ENCODE data around the gene OGG1. TPM values are rescaled to one million over a fixed set of nuclear protein-coding genes. Genes with fewer than 3 reads are reported as not detected.
A peak's percentile ranks its signal among the peaks of the same experiment; 100 is the strongest.

The OGG1 gene
- total RNA-seq, 4 donors from 2014 or later, result 51.2 to 163 (median 74.1) TPM

DNA sequence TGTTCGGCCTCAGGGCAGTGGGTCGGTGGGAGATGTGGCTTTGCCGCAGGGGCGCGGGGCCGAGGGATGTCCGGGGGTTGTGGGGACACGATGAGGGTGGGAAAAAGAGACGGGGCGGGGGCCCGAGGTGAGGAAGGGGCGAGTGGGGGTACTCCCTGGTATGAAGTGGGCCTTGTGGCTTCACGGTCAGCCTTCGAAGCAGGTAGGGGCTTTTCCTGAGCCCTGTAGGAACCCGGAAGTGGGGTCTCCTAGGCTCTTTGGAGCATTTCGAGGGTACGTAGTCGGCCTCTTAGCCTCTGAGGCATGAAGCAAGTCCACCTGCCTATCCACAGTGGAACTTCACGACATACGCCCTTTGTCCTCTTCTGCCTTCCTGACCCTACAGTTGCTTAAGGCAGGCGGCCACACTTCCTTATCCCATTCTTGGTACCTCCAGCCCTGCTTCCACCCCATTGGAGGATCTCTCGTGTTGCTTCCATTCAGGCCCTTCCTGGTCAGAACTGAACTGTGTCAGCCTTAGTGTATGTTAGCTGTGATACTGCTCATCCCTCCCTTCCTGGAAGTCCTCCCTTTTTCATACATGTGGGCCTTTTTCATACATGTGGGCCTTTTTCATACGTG, 43.5 kb downstream of the OGG1 start:
- H3K27ac ChIP-seq, result peak overlapping the region; percentile 94 to 97 (median 96)
- TF ChIP-seq, protein P1, sequence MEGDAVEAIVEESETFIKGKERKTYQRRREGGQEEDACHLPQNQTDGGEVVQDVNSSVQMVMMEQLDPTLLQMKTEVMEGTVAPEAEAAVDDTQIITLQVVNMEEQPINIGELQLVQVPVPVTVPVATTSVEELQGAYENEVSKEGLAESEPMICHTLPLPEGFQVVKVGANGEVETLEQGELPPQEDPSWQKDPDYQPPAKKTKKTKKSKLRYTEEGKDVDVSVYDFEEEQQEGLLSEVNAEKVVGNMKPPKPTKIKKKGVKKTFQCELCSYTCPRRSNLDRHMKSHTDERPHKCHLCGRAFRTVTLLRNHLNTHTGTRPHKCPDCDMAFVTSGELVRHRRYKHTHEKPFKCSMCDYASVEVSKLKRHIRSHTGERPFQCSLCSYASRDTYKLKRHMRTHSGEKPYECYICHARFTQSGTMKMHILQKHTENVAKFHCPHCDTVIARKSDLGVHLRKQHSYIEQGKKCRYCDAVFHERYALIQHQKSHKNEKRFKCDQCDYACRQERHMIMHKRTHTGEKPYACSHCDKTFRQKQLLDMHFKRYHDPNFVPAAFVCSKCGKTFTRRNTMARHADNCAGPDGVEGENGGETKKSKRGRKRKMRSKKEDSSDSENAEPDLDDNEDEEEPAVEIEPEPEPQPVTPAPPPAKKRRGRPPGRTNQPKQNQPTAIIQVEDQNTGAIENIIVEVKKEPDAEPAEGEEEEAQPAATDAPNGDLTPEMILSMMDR (IDR thresholded peaks at IDR 0.05), result peak in 1 of 6 experiments; percentile 23
- TF ChIP-seq POLR2A (IDR thresholded peaks at IDR 0.05), result no peak
- DNase-seq, result peak in 1 of 3 donors; percentile 67
- peak overlapping the region; percentile 81 to 94 (median 89) for H3K4me3 ChIP-seq
- no peaks in the 10 kb centered on the region for H3K27me3 ChIP-seq
- peaks cover 0 to 49% (median 0%) of the 10 kb centered on the region in 3 donors for H3K36me3 ChIP-seq
- no peaks in the 10 kb centered on the region for H3K9me3 ChIP-seq
- H3K4me1 ChIP-seq, result peaks cover 0 to 31% (median 13%) of the 10 kb centered on the region in 4 donors

DNA sequence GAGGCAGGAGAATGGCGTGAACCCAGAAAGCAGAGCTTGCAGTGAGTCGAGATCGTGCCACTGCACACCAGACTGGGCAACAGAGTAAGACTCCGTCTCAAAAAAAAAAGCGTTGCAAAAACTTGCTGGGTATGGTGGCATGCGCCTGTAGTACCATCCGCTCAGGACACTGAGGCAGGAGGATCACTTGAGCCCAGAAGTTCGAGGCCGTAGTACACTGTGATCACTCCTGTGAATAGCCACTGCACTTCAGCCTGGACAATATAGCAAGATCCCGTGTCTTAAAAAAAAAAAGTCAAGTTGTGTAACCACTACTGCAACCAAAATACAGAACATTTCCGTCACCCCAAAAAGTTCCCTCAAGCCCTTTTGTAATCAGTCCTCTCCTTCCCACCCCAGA, 44.6 kb downstream of the OGG1 start:
- peak overlapping the region in 1 of 4 donors; percentile 65 for H3K27ac ChIP-seq
- no peaks in the 10 kb centered on the region for H3K9me3 ChIP-seq
- peaks cover 0 to 31% (median 13%) of the 10 kb centered on the region in 4 donors for H3K4me1 ChIP-seq
- peak overlapping the region in 1 of 4 donors; percentile 94 for H3K4me3 ChIP-seq
- TF ChIP-seq, protein P1 (IDR thresholded peaks at IDR 0.05), result no peak
- no peak for TF ChIP-seq POLR2A (IDR thresholded peaks at IDR 0.05)
- H3K27me3 ChIP-seq, result no peaks in the 10 kb centered on the region
- peaks cover 0 to 49% (median 0%) of the 10 kb centered on the region in 3 donors for H3K36me3 ChIP-seq
- DNase-seq, result peak in 1 of 3 donors; percentile 11

DNA sequence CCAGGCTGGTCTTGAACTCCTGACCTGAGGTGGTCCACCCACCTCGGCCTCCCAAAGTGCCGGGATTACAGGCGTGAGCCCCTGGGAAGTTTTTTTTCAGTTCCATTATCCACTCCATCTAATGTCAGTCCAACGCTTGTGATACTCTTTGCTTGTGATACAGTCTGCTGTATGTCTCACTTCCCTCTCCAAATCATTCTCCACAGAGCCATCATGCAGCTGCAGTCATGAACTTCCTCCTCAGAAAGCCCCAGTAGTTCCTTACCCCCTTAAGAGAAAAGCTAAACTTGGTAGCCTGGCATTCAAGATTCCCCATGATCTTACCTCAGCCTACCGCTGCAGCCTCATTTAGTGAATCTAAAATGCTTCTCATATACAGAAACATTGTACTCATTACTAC, 45.5 kb downstream of the OGG1 start:
- peaks cover 0 to 31% (median 13%) of the 10 kb centered on the region in 4 donors for H3K4me1 ChIP-seq
- TF ChIP-seq, protein P1 (IDR thresholded peaks at IDR 0.05), result no peak
- no peak for TF ChIP-seq POLR2A (IDR thresholded peaks at IDR 0.05)
- H3K27me3 ChIP-seq, result no peaks in the 10 kb centered on the region
- DNase-seq, result peak in 1 of 3 donors; percentile 0
- peak overlapping the region in 1 of 4 donors; percentile 65 for H3K27ac ChIP-seq
- H3K9me3 ChIP-seq, result no peaks in the 10 kb centered on the region
- H3K36me3 ChIP-seq, result peaks cover 0 to 49% (median 0%) of the 10 kb centered on the region in 3 donors
- H3K4me3 ChIP-seq, result no peak overlapping the region

DNA sequence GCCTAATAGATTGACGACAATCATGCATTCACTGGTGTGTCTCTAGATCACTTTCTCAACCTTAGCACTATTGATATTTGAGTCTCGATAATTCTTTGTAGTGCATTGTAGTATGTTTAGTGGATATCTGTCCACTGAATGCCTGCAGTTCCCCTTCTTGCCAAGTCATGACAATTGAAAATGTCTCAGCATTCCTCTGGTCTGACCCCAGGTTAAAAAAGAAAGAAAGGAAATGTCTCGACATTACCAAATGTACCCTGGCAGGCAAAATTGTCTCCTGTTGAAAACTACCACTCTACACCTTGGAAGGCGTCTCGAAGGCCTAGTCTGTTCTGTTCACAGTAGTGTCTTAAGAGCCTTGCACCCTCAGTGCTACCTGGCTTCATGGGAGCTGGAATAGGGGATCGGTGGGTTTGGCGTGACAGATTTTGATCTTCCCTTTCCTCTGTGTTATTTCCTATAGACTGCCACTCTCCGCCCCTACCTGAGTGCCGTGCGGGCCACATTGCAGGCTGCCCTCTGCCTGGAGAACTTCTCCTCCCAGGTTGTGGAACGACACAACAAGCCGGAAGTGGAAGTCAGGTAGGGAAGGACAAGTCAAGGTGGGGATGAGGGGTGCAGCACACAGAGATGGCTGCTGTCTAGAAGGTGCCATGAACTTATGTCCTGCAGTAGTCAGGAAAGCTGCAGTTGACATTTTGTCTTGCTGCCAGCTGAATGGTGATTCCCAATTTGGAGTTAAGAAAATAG, 47.6 kb downstream of the OGG1 start:
- no peak overlapping the region for H3K27ac ChIP-seq
- H3K36me3 ChIP-seq, result peaks cover 0 to 61% (median 0%) of the 10 kb centered on the region in 3 donors
- H3K4me3 ChIP-seq, result no peak overlapping the region
- H3K27me3 ChIP-seq, result no peaks in the 10 kb centered on the region
- DNase-seq, result peak in 1 of 3 donors; percentile 15
- H3K4me1 ChIP-seq, result peaks cover 0 to 19% (median 11%) of the 10 kb centered on the region in 4 donors
- no peak for TF ChIP-seq POLR2A (IDR thresholded peaks at IDR 0.05)
- no peaks in the 10 kb centered on the region for H3K9me3 ChIP-seq

DNA sequence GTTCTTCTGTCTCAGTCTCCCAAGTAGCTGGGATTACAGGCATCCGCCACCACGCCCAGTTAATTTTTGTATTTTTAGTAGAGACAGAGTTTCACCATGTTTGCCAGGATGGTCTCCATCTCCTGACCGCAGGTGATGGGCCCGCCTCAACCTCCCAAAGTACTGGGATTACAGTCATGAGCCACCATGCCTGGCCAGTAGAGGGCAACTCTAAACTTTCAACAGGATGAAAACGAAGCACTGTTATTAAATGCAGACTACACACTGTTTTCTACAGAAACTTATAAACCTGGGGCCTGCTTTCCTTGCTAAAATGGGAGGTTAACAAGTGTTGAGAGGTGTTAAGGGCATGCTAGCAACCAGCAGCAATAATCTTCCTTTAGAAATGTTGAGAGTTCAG, 50.8 kb downstream of the OGG1 start:
- H3K27me3 ChIP-seq, result no peaks in the 10 kb centered on the region
- no peaks in the 10 kb centered on the region for H3K9me3 ChIP-seq
- TF ChIP-seq, protein P1 (IDR thresholded peaks at IDR 0.05), result peak in 2 of 6 experiments; percentile 20 to 41
- TF ChIP-seq POLR2A (IDR thresholded peaks at IDR 0.05), result no peak
- no peak overlapping the region for H3K4me3 ChIP-seq
- no peak for DNase-seq
- peaks cover 0 to 86% (median 0%) of the 10 kb centered on the region in 3 donors for H3K36me3 ChIP-seq
- H3K27ac ChIP-seq, result no peak overlapping the region
- peaks cover 0 to 4% (median 0%) of the 10 kb centered on the region in 4 donors for H3K4me1 ChIP-seq

DNA sequence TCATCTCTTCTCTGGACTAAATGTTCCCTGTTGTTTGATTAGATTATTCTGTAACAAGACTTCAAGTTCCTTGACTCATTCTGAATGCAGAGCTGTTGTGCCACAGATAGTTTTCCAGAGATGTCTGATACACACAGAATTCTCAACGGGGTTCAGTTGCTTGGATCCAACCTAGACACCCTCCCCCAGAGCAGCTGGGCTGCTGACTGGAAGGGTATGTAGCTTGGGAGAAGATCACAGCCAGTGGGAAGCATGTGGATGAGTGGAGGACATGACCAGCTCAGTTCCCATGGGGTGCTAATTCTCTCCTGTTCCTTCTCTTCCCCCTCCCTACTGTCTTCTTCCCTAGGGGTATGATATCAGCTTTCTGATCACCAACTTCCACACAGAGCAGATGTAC, 53.7 kb downstream of the OGG1 start:
- Histone ChIP-seq H3K9me3 (no peaks in the 10 kb centered on the region), H3K4me3 (no peak overlapping the region), H3K4me1 (peaks cover 0 to 5% (median 0%) of the 10 kb centered on the region in 4 donors), H3K27ac (no peak overlapping the region), H3K36me3 (peaks cover 0 to 81% (median 0%) of the 10 kb centered on the region in 3 donors), H3K27me3 (no peaks in the 10 kb centered on the region)
- no peak for DNase-seq
- no peak for TF ChIP-seq POLR2A (IDR thresholded peaks at IDR 0.05)
- TF ChIP-seq, protein P1 (IDR thresholded peaks at IDR 0.05), result no peak
